Sigmoid colon (tissue), 7 donors: ENCODE measurements around the gene CALHM4. TPM values are rescaled to one million over a fixed set of nuclear protein-coding genes. Genes with fewer than 3 reads are reported as not detected.

Experiments used
- DNase-seq: peaks from one replicate; pipeline ENCODE4 v3.0.0-alpha.2; 2019
- H3K27ac ChIP-seq, 4 donors: fragments of 200-600 bp; sonication (generic); one replicate each; pipeline ENCODE4 v1.5.1; 2016 to 2019; ENCODE audit warnings: mild to moderate bottlenecking in 1 of 4
- H3K27me3 ChIP-seq, 3 donors: fragments of 200-600 bp; sonication (generic); one replicate each; pipeline ENCODE4 v1.5.1; 2019; ENCODE audit warnings: mild to moderate bottlenecking in 1 of 3
- H3K36me3 ChIP-seq, 4 donors: fragments of 200-600 bp; sonication (generic); one replicate each; pipeline ENCODE4 v1.5.1; 2016 to 2019
- H3K4me1 ChIP-seq, 4 donors: fragments of 200-600 bp; sonication (generic); one replicate each; pipeline ENCODE4 v1.5.1; 2017 to 2019
- H3K4me3 ChIP-seq, 4 donors: fragments of 200-600 bp; sonication (generic); one replicate each; pipeline ENCODE4 v1.5.1; 2017 to 2019; ENCODE audit warnings: mild to moderate bottlenecking in 2 of 4, moderate library complexity in 1 of 4
- H3K9me3 ChIP-seq, 4 donors: fragments of 200-600 bp in 3 of 4; sonication (generic) in 3 of 4; one replicate each; pipeline versions ENCODE4 v1.5.1 to v1.6.1; 2013 to 2019
- EP300 ChIP-seq, 4 donors: sonication (generic); formaldehyde crosslinking; IDR thresholded peaks; one replicate each; pipeline ENCODE4 v1.6.1; 2017; ENCODE audit warnings: antibody characterized with exemption in 4 of 4
- POLR2A ChIP-seq, 2 donors: fragments of 450-650 bp; IDR thresholded peaks; one replicate each; pipeline ENCODE4 v1.6.1; 2016; ENCODE audit warnings: antibody characterized with exemption in 2 of 2, mild to moderate bottlenecking in 2 of 2, moderate library complexity in 2 of 2
- POLR2AphosphoS5 ChIP-seq, 4 donors: sonication (generic); formaldehyde crosslinking; IDR thresholded peaks; one replicate each; pipeline ENCODE4 v1.6.1; 2017; ENCODE audit warnings: antibody characterized with exemption in 4 of 4
- WGBS, 2 donors: extraction: QIAGEN DNeasy Blood & Tissue Kit; methylation state at CpG; one replicate each; pipeline ENCODE4 v1.1.7; 2013; 5-methylcytosine and 5-hydroxymethylcytosine counted together
- intact Hi-C: fragments of 100-400 bp; cut with DNase I; formaldehyde crosslinking; loops from one replicate; pipeline ENCODE4 v1.15.1; 2023
- polyA plus RNA-seq, 3 donors: library from polyadenylated mRNA; stranded (reverse); fragments of 200-250 nt; gene quantifications; one replicate each; pipeline ENCODE4 v1.2.3, GENCODE V29; 2013
- total RNA-seq, 4 donors: library from RNA; depleted of rRNA; stranded (reverse); fragments of >200 nt; gene quantifications; one replicate each; pipeline ENCODE4 v1.1.0, GENCODE V29; 2016
- TF ChIP-seq, protein P1 (sequence below), 4 experiments: fragments of 450-650 bp in 3 of 4; fragments of 200-600 bp in 1 of 4; IDR thresholded peaks; one replicate each; pipeline ENCODE4 v1.5.1; 2016 to 2019; ENCODE audit warnings: antibody characterized with exemption in 4 of 4, mild to moderate bottlenecking in 3 of 4, moderate library complexity in 2 of 4
- donor health status: healthy with polysubstance abuse.
- donor health status: Bipolar disorder and iron deficiency.
- donor health status: healthy.

The CALHM4 gene
- total and polyA plus RNA-seq, 7 donors = not detected

DNA sequence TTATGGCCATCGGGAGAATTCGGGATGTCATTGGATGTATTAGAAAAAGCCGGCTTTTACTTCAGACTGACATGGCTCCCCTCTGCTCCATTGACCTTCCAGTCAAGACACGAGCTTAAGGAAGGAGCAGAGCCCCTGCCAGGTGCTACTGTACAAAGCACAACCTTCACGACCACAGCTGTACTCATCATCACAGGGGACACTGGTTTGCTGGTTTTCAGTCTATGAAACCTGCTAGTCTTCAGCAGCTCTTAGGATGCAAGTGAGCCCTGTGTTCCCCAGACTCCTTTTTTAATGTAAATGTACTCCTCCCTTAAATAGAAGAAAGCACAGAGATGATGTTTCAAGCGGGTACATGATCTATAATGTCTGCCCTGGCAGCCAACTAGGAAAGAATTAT is 6.2 kb upstream of the CALHM4 start:
- H3K9me3 ChIP-seq = no peaks in the 10 kb centered on the region
- no peak for DNase-seq
- WGBS, 2 donors = 91% methylated on average over 6 of the region's 6 CpGs
- H3K27me3 ChIP-seq = no peaks in the 10 kb centered on the region
- intact Hi-C loops = no loop called here
- no peaks in the 10 kb centered on the region for H3K36me3 ChIP-seq
- H3K4me1 ChIP-seq = no peaks in the 10 kb centered on the region
- H3K4me3 ChIP-seq = no peak overlapping the region
- no peak overlapping the region for H3K27ac ChIP-seq
- TF ChIP-seq POLR2AphosphoS5 (IDR thresholded peaks at IDR 0.05) = no peak
- TF ChIP-seq, protein P1, sequence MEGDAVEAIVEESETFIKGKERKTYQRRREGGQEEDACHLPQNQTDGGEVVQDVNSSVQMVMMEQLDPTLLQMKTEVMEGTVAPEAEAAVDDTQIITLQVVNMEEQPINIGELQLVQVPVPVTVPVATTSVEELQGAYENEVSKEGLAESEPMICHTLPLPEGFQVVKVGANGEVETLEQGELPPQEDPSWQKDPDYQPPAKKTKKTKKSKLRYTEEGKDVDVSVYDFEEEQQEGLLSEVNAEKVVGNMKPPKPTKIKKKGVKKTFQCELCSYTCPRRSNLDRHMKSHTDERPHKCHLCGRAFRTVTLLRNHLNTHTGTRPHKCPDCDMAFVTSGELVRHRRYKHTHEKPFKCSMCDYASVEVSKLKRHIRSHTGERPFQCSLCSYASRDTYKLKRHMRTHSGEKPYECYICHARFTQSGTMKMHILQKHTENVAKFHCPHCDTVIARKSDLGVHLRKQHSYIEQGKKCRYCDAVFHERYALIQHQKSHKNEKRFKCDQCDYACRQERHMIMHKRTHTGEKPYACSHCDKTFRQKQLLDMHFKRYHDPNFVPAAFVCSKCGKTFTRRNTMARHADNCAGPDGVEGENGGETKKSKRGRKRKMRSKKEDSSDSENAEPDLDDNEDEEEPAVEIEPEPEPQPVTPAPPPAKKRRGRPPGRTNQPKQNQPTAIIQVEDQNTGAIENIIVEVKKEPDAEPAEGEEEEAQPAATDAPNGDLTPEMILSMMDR (IDR thresholded peaks at IDR 0.05) = no peak
- TF ChIP-seq EP300 (IDR thresholded peaks at IDR 0.05) = no peak
- TF ChIP-seq POLR2A (IDR thresholded peaks at IDR 0.05) = no peak

DNA sequence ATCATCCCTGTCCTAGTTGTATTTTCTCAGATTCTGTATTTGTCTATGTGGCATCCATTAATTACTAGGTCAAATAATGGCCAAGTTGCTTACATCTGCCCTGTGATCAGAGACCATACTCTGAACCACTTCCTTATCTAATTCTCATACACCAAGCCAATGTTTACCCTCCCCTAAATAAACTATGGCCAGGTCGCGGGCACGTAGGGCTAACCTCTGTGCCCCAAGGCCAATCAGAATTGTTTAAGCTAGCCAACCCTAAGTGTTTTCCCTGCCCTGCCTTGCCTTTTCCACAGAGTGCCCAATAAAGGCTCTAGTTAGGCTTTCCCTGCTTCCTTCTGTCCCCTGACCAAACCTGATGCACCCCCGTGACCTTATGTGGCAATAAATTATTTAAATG is 2.8 kb upstream of the CALHM4 start:
- Histone ChIP-seq H3K9me3 (no peaks in the 10 kb centered on the region), H3K4me1 (no peaks in the 10 kb centered on the region), H3K36me3 (no peaks in the 10 kb centered on the region), H3K4me3 (no peak overlapping the region), H3K27ac (no peak overlapping the region), H3K27me3 (no peaks in the 10 kb centered on the region)
- DNase-seq = no peak
- intact Hi-C loops = no loop called here
- 31 to 45% methylated on average over 4 of the region's 4 CpGs for WGBS, 2 donors
- TF ChIP-seq POLR2AphosphoS5 (IDR thresholded peaks at IDR 0.05) = no peak
- TF ChIP-seq POLR2A (IDR thresholded peaks at IDR 0.05) = no peak
- TF ChIP-seq EP300 (IDR thresholded peaks at IDR 0.05) = no peak
- TF ChIP-seq, protein P1 (IDR thresholded peaks at IDR 0.05) = no peak

DNA sequence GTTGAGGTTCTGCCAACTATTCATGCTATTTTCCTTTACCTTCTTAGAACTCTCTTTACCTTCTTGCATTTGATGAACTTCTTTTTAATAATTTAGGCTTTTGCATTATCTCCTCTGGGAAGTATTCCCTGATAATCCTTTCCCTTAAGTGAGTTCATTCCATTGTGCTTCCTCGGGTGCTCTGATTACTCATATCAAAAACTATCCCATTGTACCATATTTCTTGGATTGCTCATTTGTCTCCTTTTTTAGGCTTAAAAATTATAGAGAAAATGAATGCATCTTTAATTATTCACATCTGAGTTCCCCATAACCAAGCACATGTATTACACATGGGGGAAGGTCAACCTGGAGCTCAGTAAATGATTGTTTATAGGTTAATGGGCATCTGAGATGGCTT is 2.5 kb downstream of the CALHM4 start:
- DNase-seq = no peak
- intact Hi-C loops = no loop called here
- WGBS, 2 donors = 88 to 89% methylated on average over 1 of the region's 1 CpG
- no peak overlapping the region for H3K27ac ChIP-seq
- peaks cover 0 to 11% (median 4%) of the 10 kb centered on the region in 4 donors for H3K4me1 ChIP-seq
- H3K27me3 ChIP-seq = no peaks in the 10 kb centered on the region
- TF ChIP-seq POLR2A (IDR thresholded peaks at IDR 0.05) (no peak), EP300 (IDR thresholded peaks at IDR 0.05) (no peak), POLR2AphosphoS5 (IDR thresholded peaks at IDR 0.05) (no peak)
- TF ChIP-seq, protein P1 (IDR thresholded peaks at IDR 0.05) = no peak
- H3K36me3 ChIP-seq = no peaks in the 10 kb centered on the region
- H3K4me3 ChIP-seq = no peak overlapping the region
- H3K9me3 ChIP-seq = no peaks in the 10 kb centered on the region

- intact Hi-C loops = no loop called here
- Histone ChIP-seq H3K36me3 (no peaks in the 10 kb centered on the region), H3K9me3 (no peaks in the 10 kb centered on the region), H3K4me1 (peaks cover 0 to 13% (median 5%) of the 10 kb centered on the region in 4 donors), H3K4me3 (no peak overlapping the region), H3K27ac (no peak overlapping the region), H3K27me3 (no peaks in the 10 kb centered on the region)
- WGBS, 2 donors = 91 to 93% methylated on average over 5 of the region's 5 CpGs
- DNase-seq = no peak
- TF ChIP-seq POLR2AphosphoS5 (IDR thresholded peaks at IDR 0.05) (no peak), EP300 (IDR thresholded peaks at IDR 0.05) (no peak), POLR2A (IDR thresholded peaks at IDR 0.05) (no peak)
- TF ChIP-seq, protein P1 (IDR thresholded peaks at IDR 0.05) = no peak
These were observed 3.4 kb downstream of the CALHM4 start for GRCh38 chr6:116556814-116557415.

DNA sequence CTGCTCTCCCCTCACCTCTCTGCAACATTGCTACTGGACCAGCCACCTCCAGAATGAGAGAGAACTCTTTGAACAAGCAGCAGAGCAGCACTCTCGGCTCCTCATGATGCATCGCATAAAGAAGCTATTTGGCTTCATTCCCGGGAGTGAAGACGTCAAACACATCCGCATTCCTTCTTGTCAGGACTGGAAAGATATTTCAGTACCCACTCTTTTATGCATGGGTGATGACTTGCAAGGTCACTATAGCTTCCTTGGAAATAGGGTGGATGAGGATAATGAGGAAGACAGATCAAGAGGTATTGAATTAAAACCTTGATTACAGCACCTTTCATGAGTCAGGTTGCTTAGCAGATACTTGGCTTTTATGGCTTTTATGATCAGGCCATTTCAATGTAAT is 4.3 kb downstream of the CALHM4 start:
- no peaks in the 10 kb centered on the region for H3K36me3 ChIP-seq
- no peak overlapping the region for H3K27ac ChIP-seq
- TF ChIP-seq, protein P1 (IDR thresholded peaks at IDR 0.05) = no peak
- TF ChIP-seq POLR2AphosphoS5 (IDR thresholded peaks at IDR 0.05) = peak in 1 of 4 donors; percentile 30
- peaks cover 0 to 13% (median 5%) of the 10 kb centered on the region in 4 donors for H3K4me1 ChIP-seq
- no peaks in the 10 kb centered on the region for H3K9me3 ChIP-seq
- intact Hi-C loops = no loop called here
- no peak for DNase-seq
- H3K4me3 ChIP-seq = no peak overlapping the region
- WGBS, 2 donors = 18 to 53% methylated on average over 5 of the region's 5 CpGs
- H3K27me3 ChIP-seq = no peaks in the 10 kb centered on the region
